ENCODE data around the gene MMP21. TPM values are rescaled to one million over a fixed set of nuclear protein-coding genes. Genes with fewer than 3 reads are reported as not detected.

MMP21 gene
- total and polyA plus RNA-seq, 2 of the 13 experiments (the other 11 are each of a cell fraction or from before 2014, with no cell fraction given): not detected

DNA sequence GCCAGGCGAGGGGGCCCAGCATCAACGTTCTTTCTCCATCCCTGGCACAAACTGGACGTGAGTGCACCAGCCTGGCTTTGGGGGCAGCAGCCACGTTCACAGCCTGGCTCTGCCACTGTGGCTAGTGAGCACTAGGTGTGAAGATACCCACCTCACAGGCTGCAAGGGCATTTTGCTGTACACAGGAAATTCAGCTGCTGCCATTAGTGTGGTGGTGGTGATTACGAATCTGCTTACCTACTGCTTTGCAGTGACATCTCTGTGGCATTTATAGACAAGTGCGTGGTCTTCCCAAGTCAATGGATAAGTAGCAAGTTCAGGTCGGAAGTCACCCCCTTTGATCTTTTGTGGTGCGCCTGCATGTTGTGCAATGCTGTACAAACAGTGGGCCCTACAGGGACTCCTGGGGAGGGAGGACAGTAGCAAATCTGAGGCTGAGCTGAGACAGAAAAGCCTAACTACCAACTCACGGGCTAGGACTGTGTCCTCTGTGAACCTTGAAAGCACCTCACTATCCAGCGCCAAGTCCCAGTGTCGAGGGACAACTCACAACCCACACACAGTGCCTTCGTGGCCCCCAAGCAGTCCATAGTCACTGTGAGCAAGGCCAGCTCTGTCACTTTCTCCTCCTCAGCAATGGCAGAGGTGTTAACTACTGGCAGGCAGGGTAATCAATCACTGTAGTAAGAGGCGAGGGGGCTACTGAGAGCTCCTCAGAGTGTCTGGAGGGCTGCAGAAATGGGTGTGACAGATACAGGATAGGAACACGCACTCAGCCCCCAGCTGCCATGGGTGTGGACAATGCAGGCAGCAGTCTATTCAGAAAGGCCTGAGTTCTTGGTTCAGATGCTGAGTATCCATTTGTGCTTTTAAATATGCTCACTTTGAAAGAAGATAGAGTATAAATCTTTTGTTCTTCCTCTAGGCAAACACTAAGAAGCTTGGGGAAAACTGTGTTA, 17.0 kb upstream of the MMP21 start:
- Histone ChIP-seq H3K27ac (ENCODE audit: extremely low read length, insufficient read depth, low read length) (peak overlapping the region; percentile 53), H3K27me3 (ENCODE audit: control insufficient read depth in 1 of 2, insufficient read depth in 2 of 2, low read length in 2 of 2) (no peaks in the 10 kb centered on the region), H3K4me1 (ENCODE audit: insufficient read depth, low read length) (peaks cover 41% of the 10 kb centered on the region), H3K4me3 (replicated peaks in 1 of 3; ENCODE audit: insufficient read depth in 1 of 3, low read depth in 2 of 3, low read length in 3 of 3) (peak overlapping the region in 1 of 3 experiments; percentile 42; a peak in 2 of 6 replicates), H3K36me3 (replicated peaks in 1 of 2; ENCODE audit: control insufficient read depth in 1 of 2, insufficient read depth in 2 of 2, low read length in 2 of 2) (peaks cover 4 to 11% of the 10 kb centered on the region in 2 experiments; a peak in 2 of 5 replicates), H3K9me3 (ENCODE audit: low read length) (no peaks in the 10 kb centered on the region), H4K20me1 (ENCODE audit: insufficient read depth, low read length) (peaks cover 4% of the 10 kb centered on the region; the same call in 1 of the 2 replicates), H3K4me2 (ENCODE audit: low read depth, low read length) (peak overlapping the region; percentile 68), H2AFZ (ENCODE audit: low read length) (no peak overlapping the region), H3K9ac (ENCODE audit: insufficient read depth, low read depth, low read length) (no peak overlapping the region; the same call in 1 of the 2 replicates), H3K79me2 (ENCODE audit: insufficient read depth, low read length) (no peaks in the 10 kb centered on the region)
- in situ Hi-C loops (cut with HindIII; ENCODE audit: extremely low pct_ligation_motif_present, low pct_unique_long_range_greater_than_20kb): no loop called here
- peak; percentile 93 for DNase-seq (ENCODE audit: low spot score)
- peak; percentile 87 for ATAC-seq
- FAIRE-seq: peak; percentile 97
- 44% methylated on average over 3 of the region's 14 CpGs for WGBS (ENCODE audit: low lambda C conversion rate)
- POLR2A ChIA-PET: interaction anchor here (1.3 kb wide), 1 partner anchor 31 kb away, joined by 5 read pairs; the partner anchor contains the start of genes BCCIP and UROS
- intact Hi-C loops (cut with micrococcal nuclease; ENCODE audit: unreplicated experiment): no loop called here
- CTCF ChIA-PET (ENCODE audit: low intra/inter-chr PET ratio, low total read pairs): no interaction called here
- BruUV-seq (replicated peaks): no TSS peak
- TF ChIP-seq SPEN (CRISPR knock-in tag; IDR thresholded peaks at IDR 0.05; ENCODE audit: low read depth) (peak; percentile 74; the same call in 1 of the 2 replicates), RNF2 (conservative IDR thresholded peaks at IDR 0.05; ENCODE audit: low read depth) (no peak), ZNF614 (CRISPR knock-in tag; IDR thresholded peaks at IDR 0.05; ENCODE audit: borderline replicate concordance) (peak; percentile 97), RFX1 (IDR thresholded peaks at IDR 0.05) (no peak)
- TF ChIP-seq, protein P1, sequence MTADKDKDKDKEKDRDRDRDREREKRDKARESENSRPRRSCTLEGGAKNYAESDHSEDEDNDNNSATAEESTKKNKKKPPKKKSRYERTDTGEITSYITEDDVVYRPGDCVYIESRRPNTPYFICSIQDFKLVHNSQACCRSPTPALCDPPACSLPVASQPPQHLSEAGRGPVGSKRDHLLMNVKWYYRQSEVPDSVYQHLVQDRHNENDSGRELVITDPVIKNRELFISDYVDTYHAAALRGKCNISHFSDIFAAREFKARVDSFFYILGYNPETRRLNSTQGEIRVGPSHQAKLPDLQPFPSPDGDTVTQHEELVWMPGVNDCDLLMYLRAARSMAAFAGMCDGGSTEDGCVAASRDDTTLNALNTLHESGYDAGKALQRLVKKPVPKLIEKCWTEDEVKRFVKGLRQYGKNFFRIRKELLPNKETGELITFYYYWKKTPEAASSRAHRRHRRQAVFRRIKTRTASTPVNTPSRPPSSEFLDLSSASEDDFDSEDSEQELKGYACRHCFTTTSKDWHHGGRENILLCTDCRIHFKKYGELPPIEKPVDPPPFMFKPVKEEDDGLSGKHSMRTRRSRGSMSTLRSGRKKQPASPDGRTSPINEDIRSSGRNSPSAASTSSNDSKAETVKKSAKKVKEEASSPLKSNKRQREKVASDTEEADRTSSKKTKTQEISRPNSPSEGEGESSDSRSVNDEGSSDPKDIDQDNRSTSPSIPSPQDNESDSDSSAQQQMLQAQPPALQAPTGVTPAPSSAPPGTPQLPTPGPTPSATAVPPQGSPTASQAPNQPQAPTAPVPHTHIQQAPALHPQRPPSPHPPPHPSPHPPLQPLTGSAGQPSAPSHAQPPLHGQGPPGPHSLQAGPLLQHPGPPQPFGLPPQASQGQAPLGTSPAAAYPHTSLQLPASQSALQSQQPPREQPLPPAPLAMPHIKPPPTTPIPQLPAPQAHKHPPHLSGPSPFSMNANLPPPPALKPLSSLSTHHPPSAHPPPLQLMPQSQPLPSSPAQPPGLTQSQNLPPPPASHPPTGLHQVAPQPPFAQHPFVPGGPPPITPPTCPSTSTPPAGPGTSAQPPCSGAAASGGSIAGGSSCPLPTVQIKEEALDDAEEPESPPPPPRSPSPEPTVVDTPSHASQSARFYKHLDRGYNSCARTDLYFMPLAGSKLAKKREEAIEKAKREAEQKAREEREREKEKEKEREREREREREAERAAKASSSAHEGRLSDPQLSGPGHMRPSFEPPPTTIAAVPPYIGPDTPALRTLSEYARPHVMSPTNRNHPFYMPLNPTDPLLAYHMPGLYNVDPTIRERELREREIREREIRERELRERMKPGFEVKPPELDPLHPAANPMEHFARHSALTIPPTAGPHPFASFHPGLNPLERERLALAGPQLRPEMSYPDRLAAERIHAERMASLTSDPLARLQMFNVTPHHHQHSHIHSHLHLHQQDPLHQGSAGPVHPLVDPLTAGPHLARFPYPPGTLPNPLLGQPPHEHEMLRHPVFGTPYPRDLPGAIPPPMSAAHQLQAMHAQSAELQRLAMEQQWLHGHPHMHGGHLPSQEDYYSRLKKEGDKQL (CRISPR knock-in tag; IDR thresholded peaks at IDR 0.05; ENCODE audit: low read depth): peak; percentile 87
- TF ChIP-seq, protein P2, sequence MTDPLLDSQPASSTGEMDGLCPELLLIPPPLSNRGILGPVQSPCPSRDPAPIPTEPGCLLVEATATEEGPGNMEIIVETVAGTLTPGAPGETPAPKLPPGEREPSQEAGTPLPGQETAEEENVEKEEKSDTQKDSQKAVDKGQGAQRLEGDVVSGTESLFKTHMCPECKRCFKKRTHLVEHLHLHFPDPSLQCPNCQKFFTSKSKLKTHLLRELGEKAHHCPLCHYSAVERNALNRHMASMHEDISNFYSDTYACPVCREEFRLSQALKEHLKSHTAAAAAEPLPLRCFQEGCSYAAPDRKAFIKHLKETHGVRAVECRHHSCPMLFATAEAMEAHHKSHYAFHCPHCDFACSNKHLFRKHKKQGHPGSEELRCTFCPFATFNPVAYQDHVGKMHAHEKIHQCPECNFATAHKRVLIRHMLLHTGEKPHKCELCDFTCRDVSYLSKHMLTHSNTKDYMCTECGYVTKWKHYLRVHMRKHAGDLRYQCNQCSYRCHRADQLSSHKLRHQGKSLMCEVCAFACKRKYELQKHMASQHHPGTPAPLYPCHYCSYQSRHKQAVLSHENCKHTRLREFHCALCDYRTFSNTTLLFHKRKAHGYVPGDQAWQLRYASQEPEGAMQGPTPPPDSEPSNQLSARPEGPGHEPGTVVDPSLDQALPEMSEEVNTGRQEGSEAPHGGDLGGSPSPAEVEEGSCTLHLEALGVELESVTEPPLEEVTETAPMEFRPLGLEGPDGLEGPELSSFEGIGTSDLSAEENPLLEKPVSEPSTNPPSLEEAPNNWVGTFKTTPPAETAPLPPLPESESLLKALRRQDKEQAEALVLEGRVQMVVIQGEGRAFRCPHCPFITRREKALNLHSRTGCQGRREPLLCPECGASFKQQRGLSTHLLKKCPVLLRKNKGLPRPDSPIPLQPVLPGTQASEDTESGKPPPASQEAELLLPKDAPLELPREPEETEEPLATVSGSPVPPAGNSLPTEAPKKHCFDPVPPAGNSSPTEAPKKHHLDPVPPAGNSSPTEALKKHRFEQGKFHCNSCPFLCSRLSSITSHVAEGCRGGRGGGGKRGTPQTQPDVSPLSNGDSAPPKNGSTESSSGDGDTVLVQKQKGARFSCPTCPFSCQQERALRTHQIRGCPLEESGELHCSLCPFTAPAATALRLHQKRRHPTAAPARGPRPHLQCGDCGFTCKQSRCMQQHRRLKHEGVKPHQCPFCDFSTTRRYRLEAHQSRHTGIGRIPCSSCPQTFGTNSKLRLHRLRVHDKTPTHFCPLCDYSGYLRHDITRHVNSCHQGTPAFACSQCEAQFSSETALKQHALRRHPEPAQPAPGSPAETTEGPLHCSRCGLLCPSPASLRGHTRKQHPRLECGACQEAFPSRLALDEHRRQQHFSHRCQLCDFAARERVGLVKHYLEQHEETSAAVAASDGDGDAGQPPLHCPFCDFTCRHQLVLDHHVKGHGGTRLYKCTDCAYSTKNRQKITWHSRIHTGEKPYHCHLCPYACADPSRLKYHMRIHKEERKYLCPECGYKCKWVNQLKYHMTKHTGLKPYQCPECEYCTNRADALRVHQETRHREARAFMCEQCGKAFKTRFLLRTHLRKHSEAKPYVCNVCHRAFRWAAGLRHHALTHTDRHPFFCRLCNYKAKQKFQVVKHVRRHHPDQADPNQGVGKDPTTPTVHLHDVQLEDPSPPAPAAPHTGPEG (CRISPR knock-in tag; IDR thresholded peaks at IDR 0.05): no peak
- TF ChIP-seq, protein P3, sequence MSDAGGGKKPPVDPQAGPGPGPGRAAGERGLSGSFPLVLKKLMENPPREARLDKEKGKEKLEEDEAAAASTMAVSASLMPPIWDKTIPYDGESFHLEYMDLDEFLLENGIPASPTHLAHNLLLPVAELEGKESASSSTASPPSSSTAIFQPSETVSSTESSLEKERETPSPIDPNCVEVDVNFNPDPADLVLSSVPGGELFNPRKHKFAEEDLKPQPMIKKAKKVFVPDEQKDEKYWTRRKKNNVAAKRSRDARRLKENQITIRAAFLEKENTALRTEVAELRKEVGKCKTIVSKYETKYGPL (CRISPR knock-in tag; IDR thresholded peaks at IDR 0.05): no peak
- TF ChIP-seq, protein P4, sequence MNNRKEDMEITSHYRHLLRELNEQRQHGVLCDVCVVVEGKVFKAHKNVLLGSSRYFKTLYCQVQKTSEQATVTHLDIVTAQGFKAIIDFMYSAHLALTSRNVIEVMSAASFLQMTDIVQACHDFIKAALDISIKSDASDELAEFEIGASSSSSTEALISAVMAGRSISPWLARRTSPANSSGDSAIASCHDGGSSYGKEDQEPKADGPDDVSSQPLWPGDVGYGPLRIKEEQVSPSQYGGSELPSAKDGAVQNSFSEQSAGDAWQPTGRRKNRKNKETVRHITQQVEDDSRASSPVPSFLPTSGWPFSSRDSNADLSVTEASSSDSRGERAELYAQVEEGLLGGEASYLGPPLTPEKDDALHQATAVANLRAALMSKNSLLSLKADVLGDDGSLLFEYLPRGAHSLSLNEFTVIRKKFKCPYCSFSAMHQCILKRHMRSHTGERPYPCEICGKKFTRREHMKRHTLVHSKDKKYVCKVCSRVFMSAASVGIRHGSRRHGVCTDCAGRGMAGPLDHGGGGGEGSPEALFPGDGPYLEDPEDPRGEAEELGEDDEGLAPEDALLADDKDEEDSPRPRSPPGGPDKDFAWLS (CRISPR knock-in tag; IDR thresholded peaks at IDR 0.05; ENCODE audit: borderline replicate concordance): no peak
